Measurements from ENCODE around the gene SYT2.
A peak's percentile ranks its signal among the peaks of the same experiment; 100 is the strongest.
"Not testable (repeated sequence)": the region's sequence is repeated elsewhere in the genome, so short reads cannot be mapped to it uniquely, and the experiment has no call there.

The SYT2 gene

GRCh38 chr1:202710070-202711045, at the start of gene SYT2:
Gene SYT2 (minus strand): TSS chr1:202710454. CDS start chr1:202605772, 104,682 bp downstream.
- DNase-seq = peak in 1 of 2 experiments; percentile 11

- no peak for DNase-seq
Observed at GRCh38 chr1:202756391-202756790, 46.1 kb upstream of the SYT2 start.

GRCh38 chr1:202754293-202754692, 44.0 kb upstream of the SYT2 start:
- DNase-seq = no peak

- DNase-seq = no peak
Observed at GRCh38 chr1:202752774-202753173, 42.5 kb upstream of the SYT2 start.

GRCh38 chr1:202750761-202751160, 40.5 kb upstream of the SYT2 start:
- DNase-seq = no peak

GRCh38 chr1:202750024-202750423, 39.8 kb upstream of the SYT2 start:
- no peak for DNase-seq

GRCh38 chr1:202745323-202745888, 35.2 kb upstream of the SYT2 start:
- no peak for DNase-seq

GRCh38 chr1:202744770-202745169, 34.5 kb upstream of the SYT2 start:
- not testable (repeated sequence) for DNase-seq

- DNase-seq = no peak
Observed at GRCh38 chr1:202742496-202742895, 32.2 kb upstream of the SYT2 start.

- DNase-seq = no peak
Observed at GRCh38 chr1:202733251-202733650, 23.0 kb upstream of the SYT2 start.

GRCh38 chr1:202728951-202729350, 18.7 kb upstream of the SYT2 start:
- DNase-seq = no peak

- no peak for DNase-seq
Observed at GRCh38 chr1:202725526-202725925, 15.3 kb upstream of the SYT2 start.

GRCh38 chr1:202723708-202724107, 13.5 kb upstream of the SYT2 start:
- no peak for DNase-seq

GRCh38 chr1:202723046-202723445, 12.8 kb upstream of the SYT2 start:
- DNase-seq = not testable (repeated sequence)

- no peak for DNase-seq
Observed at GRCh38 chr1:202716654-202717053, 6.4 kb upstream of the SYT2 start.

GRCh38 chr1:202714202-202714601, 3.9 kb upstream of the SYT2 start:
- DNase-seq = not testable (repeated sequence)

GRCh38 chr1:202713110-202713509, 2.9 kb upstream of the SYT2 start:
- DNase-seq = no peak

- DNase-seq = no peak
Observed at GRCh38 chr1:202711949-202712635, 1.8 kb upstream of the SYT2 start.

GRCh38 chr1:202709276-202710041, 795 bp downstream of the SYT2 start:
- no peak for DNase-seq

GRCh38 chr1:202708456-202709275, 1.6 kb downstream of the SYT2 start:
- no peak for DNase-seq

- no peak for DNase-seq
Observed at GRCh38 chr1:202706851-202707250, 3.4 kb downstream of the SYT2 start.

GRCh38 chr1:202704601-202705000, 5.7 kb downstream of the SYT2 start:
- DNase-seq = no peak
